Lung (tissue), 12 donors: Measurements from ENCODE around the gene ABCB11. TPM values are rescaled to one million over a fixed set of nuclear protein-coding genes. Genes with fewer than 3 reads are reported as not detected.
A peak's percentile ranks its signal among the peaks of the same experiment; 100 is the strongest.

ENCODE experiments used
- ATAC-seq: fragments of 200-7000 bp; cut with Tn5 transposase; one replicate; pipeline ENCODE4 v1.9.1; 2020; ENCODE audit warnings: moderate number of reproducible peaks; ENCODE audit not compliant: insufficient read depth, low FRiP score
- DNase-seq, 3 donors: peaks; one replicate each; pipeline ENCODE4 v3.0.0-alpha.2; 2013 to 2017
- H3K27ac ChIP-seq, 2 donors: one replicate each; pipeline ENCODE4 v1.5.1; 2013; ENCODE audit warnings: mild to moderate bottlenecking in 2 of 2, moderate library complexity in 2 of 2, control low read depth in 1 of 2, inconsistent platforms in 1 of 2, low read depth in 1 of 2, low read length in 1 of 2
- H3K27me3 ChIP-seq, 3 donors: one replicate each; pipeline ENCODE4 v1.5.1; 2013; ENCODE audit warnings: low read length in 2 of 3; ENCODE audit not compliant: control insufficient read depth in 3 of 3, insufficient read depth in 3 of 3
- H3K36me3 ChIP-seq, 4 donors: one replicate each; pipeline ENCODE4 v1.5.1; 2013; ENCODE audit warnings: low read length in 4 of 4, mild to moderate bottlenecking in 1 of 4, moderate library complexity in 1 of 4; ENCODE audit not compliant: control insufficient read depth in 4 of 4, insufficient read depth in 4 of 4
- H3K4me1 ChIP-seq, 5 donors: one replicate each; pipeline ENCODE4 v1.5.1; 2013; ENCODE audit warnings: low read length in 5 of 5, mild to moderate bottlenecking in 2 of 5, moderate library complexity in 1 of 5; ENCODE audit not compliant: control insufficient read depth in 5 of 5, insufficient read depth in 5 of 5
- H3K4me3 ChIP-seq: one replicate; pipeline ENCODE4 v1.5.1; 2013; ENCODE audit warnings: mild to moderate bottlenecking, control low read depth, moderate library complexity
- H3K9ac ChIP-seq, 2 donors: one replicate each; pipeline ENCODE4 v1.5.1; 2013; ENCODE audit warnings: low read length in 2 of 2, control low read depth in 1 of 2; ENCODE audit not compliant: insufficient read depth in 1 of 2
- H3K9me3 ChIP-seq, 4 donors: one replicate each; pipeline ENCODE4 v1.5.1; 2013; ENCODE audit warnings: low read length in 3 of 4, mild to moderate bottlenecking in 1 of 4, moderate library complexity in 1 of 4; ENCODE audit not compliant: control insufficient read depth in 4 of 4, insufficient read depth in 3 of 4
- CTCF ChIP-seq: IDR thresholded peaks from 2 replicates; pipeline ENCODE4 v1.5.1; 2012; ENCODE audit warnings: mild to moderate bottlenecking; ENCODE audit errors: control extremely low read depth, extremely low read depth
- WGBS, 2 donors: extraction: QIAGEN DNeasy Blood & Tissue Kit; methylation state at CpG; one replicate each; pipeline ENCODE4 v1.1.7; 2013; 5-methylcytosine and 5-hydroxymethylcytosine counted together
- polyA plus RNA-seq, 2 donors: library from polyadenylated mRNA; stranded (reverse); fragments of 200-250 nt; gene quantifications; one replicate each; pipeline ENCODE4 v1.2.1, GENCODE V29; 2013
- total RNA-seq, 2 donors: library from RNA; depleted of rRNA in 1 of 2; stranded (reverse); fragments of >200 nt in 1 of 2; gene quantifications; one replicate each; pipeline ENCODE4 v1.2.1, GENCODE V29; 2014 to 2021
- donor health status: control.
- donor health status: control.
- donor health status: Bipolar disorder and iron deficiency.
- donor health status: healthy.
- donor health status: DM: yes; HTN: yes; CAD: no.

ABCB11 gene
- total and polyA plus RNA-seq, 4 donors: 0.02 to 0.37 (median 0.09) TPM

- H3K36me3 ChIP-seq: no peaks in the 10 kb centered on the region
- TF ChIP-seq CTCF: no peak
- H3K27ac ChIP-seq: peak overlapping the region in 1 of 2 donors; percentile 45
- no peak for DNase-seq
- H3K4me3 ChIP-seq: no peak overlapping the region
- ATAC-seq: no peak
- no peak overlapping the region for H3K9ac ChIP-seq
- H3K9me3 ChIP-seq: no peaks in the 10 kb centered on the region
- WGBS, 2 donors: 34 to 63% methylated on average over 1 of the region's 1 CpG
- H3K27me3 ChIP-seq: no peaks in the 10 kb centered on the region
- H3K4me1 ChIP-seq: peaks cover 0 to 9% (median 0%) of the 10 kb centered on the region in 5 donors
These were observed 34.0 kb downstream of the ABCB11 start for GRCh38 chr2:168997118-168997521.

GRCh38 chr2:168995744-168996143 is 35.4 kb downstream of the ABCB11 start:
- Histone ChIP-seq H3K9ac (no peak overlapping the region), H3K9me3 (no peaks in the 10 kb centered on the region), H3K27me3 (no peaks in the 10 kb centered on the region), H3K36me3 (no peaks in the 10 kb centered on the region), H3K4me1 (peaks cover 0 to 9% (median 0%) of the 10 kb centered on the region in 5 donors), H3K27ac (no peak overlapping the region), H3K4me3 (no peak overlapping the region)
- DNase-seq (no peak), ATAC-seq (no peak)
- TF ChIP-seq CTCF: no peak
- 85 to 92% methylated on average over 1 of the region's 1 CpG for WGBS, 2 donors

GRCh38 chr2:168993538-168993937 is 37.6 kb downstream of the ABCB11 start:
- ATAC-seq (no peak), DNase-seq (no peak)
- no peaks in the 10 kb centered on the region for H3K27me3 ChIP-seq
- H3K36me3 ChIP-seq: no peaks in the 10 kb centered on the region
- H3K27ac ChIP-seq: no peak overlapping the region
- TF ChIP-seq CTCF: no peak
- no peaks in the 10 kb centered on the region for H3K9me3 ChIP-seq
- H3K4me3 ChIP-seq: no peak overlapping the region
- WGBS, 2 donors: 68 to 75% methylated on average over 3 of the region's 3 CpGs
- H3K4me1 ChIP-seq: peaks cover 0 to 9% (median 0%) of the 10 kb centered on the region in 5 donors
- H3K9ac ChIP-seq: no peak overlapping the region
